HG02642 (cell line): ENCODE results near the gene BRD4.

ENCODE experiments used
- ATAC-seq: cut with Tn5 transposase; IDR thresholded peaks from one replicate; pipeline ENCODE4 v1.9.1; 2021; ENCODE audit warnings: mild to moderate bottlenecking; ENCODE audit not compliant: unreplicated experiment, poor library complexity

The BRD4 gene

GRCh38 chr19:15199661-15200552, 132.4 kb downstream of the BRD4 start:
- no peak for ATAC-seq

- ATAC-seq: no peak
Observed at GRCh38 chr19:15198951-15199660, 133.2 kb downstream of the BRD4 start.

GRCh38 chr19:15197942-15198341, 134.4 kb downstream of the BRD4 start:
- no peak for ATAC-seq

GRCh38 chr19:15197275-15197941, 134.9 kb downstream of the BRD4 start:
- no peak for ATAC-seq

- ATAC-seq: no peak
Observed at GRCh38 chr19:15196360-15197005, 135.9 kb downstream of the BRD4 start.

- ATAC-seq: no peak
Observed at GRCh38 chr19:15195371-15196334, 136.7 kb downstream of the BRD4 start.

GRCh38 chr19:15194938-15195337, 137.4 kb downstream of the BRD4 start:
- no peak for ATAC-seq

- no peak for ATAC-seq
Observed at GRCh38 chr19:15191982-15192381, 140.4 kb downstream of the BRD4 start.

GRCh38 chr19:15191514-15191913, 140.8 kb downstream of the BRD4 start:
- no peak for ATAC-seq

- ATAC-seq: no peak
Observed at GRCh38 chr19:15188851-15189250, 143.5 kb downstream of the BRD4 start.

GRCh38 chr19:15187026-15188007, 145.0 kb downstream of the BRD4 start:
- no peak for ATAC-seq
